ENCODE results near the gene ZFYVE9. TPM values are rescaled to one million over a fixed set of nuclear protein-coding genes. Genes with fewer than 3 reads are reported as not detected.
A peak's percentile ranks its signal among the peaks of the same experiment; 100 is the strongest.

Gene ZFYVE9
- polyA plus RNA-seq, 1 experiment = 20.7 TPM

GRCh38 chr1:52364235-52364839 lies 222.4 kb downstream of the ZFYVE9 start:
- H3K4me3 ChIP-seq (ENCODE audit: low read depth, low read length) = peak overlapping the region; percentile 90

GRCh38 chr1:52365071-52365745 lies 223.3 kb downstream of the ZFYVE9 start:
- CTCF ChIA-PET = no interaction called here
- Histone ChIP-seq H3K27ac (ENCODE audit: low read depth, low read length) (peak overlapping the region; percentile 80), H3K9me3 (ENCODE audit: control insufficient read depth, insufficient read depth, low read length) (no peaks in the 10 kb centered on the region; the same call in 1 of the 2 replicates), H3K4me3 (ENCODE audit: low read depth, low read length) (peak overlapping the region; percentile 90), H3K27me3 (ENCODE audit: control insufficient read depth, insufficient read depth, low read length) (no peaks in the 10 kb centered on the region)
- TF ChIP-seq, protein P1, sequence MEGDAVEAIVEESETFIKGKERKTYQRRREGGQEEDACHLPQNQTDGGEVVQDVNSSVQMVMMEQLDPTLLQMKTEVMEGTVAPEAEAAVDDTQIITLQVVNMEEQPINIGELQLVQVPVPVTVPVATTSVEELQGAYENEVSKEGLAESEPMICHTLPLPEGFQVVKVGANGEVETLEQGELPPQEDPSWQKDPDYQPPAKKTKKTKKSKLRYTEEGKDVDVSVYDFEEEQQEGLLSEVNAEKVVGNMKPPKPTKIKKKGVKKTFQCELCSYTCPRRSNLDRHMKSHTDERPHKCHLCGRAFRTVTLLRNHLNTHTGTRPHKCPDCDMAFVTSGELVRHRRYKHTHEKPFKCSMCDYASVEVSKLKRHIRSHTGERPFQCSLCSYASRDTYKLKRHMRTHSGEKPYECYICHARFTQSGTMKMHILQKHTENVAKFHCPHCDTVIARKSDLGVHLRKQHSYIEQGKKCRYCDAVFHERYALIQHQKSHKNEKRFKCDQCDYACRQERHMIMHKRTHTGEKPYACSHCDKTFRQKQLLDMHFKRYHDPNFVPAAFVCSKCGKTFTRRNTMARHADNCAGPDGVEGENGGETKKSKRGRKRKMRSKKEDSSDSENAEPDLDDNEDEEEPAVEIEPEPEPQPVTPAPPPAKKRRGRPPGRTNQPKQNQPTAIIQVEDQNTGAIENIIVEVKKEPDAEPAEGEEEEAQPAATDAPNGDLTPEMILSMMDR (IDR thresholded peaks at IDR 0.05; ENCODE audit: low read depth, low read length) = no peak
- POLR2A ChIA-PET = interaction anchor here (0.6 to 0.7 kb wide), 3 partner anchors 14 to 1471 kb away, joined by 3 to 6 read pairs (median 3); no protein-coding TSS in a partner anchor
- DNase-seq (ENCODE audit: low read depth, low spot score) = no peak

More at GRCh38 chr1:52364235-52364839, 222.4 kb downstream of the ZFYVE9 start:
- CTCF ChIA-PET = interaction anchor here (0.6 to 0.7 kb wide), 2 partner anchors 68 to 292 kb away, joined by 4 to 12 read pairs; no protein-coding TSS in a partner anchor
- POLR2A ChIA-PET = interaction anchor here (0.7 kb wide), 1 partner anchor 467 kb away, joined by 3 read pairs; no protein-coding TSS in a partner anchor
- Histone ChIP-seq H3K27me3 (ENCODE audit: control insufficient read depth, insufficient read depth, low read length) (no peaks in the 10 kb centered on the region), H3K9me3 (ENCODE audit: control insufficient read depth, insufficient read depth, low read length) (no peaks in the 10 kb centered on the region; the same call in 1 of the 2 replicates), H3K27ac (ENCODE audit: low read depth, low read length) (peak overlapping the region; percentile 80)
- TF ChIP-seq, protein P1 (IDR thresholded peaks at IDR 0.05; ENCODE audit: low read depth, low read length) = no peak
- DNase-seq (ENCODE audit: low read depth, low spot score) = no peak

- TF ChIP-seq, protein P1 (IDR thresholded peaks at IDR 0.05; ENCODE audit: low read depth, low read length) = peak; percentile 11; the same call in 1 of the 2 replicates
- no peaks in the 10 kb centered on the region for H3K27me3 ChIP-seq (ENCODE audit: control insufficient read depth, insufficient read depth, low read length)
- DNase-seq (ENCODE audit: low read depth, low spot score) = peak; percentile 84
- peak within 1 kb of the TSS; percentile 80 for H3K27ac ChIP-seq (ENCODE audit: low read depth, low read length)
- peak within 1 kb of the TSS; percentile 90 for H3K4me3 ChIP-seq (ENCODE audit: low read depth, low read length)
- CTCF ChIA-PET = interaction anchor here (1.4 kb wide), 1 partner anchor 320 kb away, joined by 6 read pairs; no protein-coding TSS in a partner anchor
- POLR2A ChIA-PET = interaction anchor here (0.6 to 1.0 kb wide), 5 partner anchors 15 to 311 kb away, joined by 3 to 6 read pairs (median 3); partner anchors contain the start of genes ORC1 and PRPF38A
- no peaks in the 10 kb centered on the region; the same call in 1 of the 2 replicates for H3K9me3 ChIP-seq (ENCODE audit: control insufficient read depth, insufficient read depth, low read length)
Measured at GRCh38 chr1:52365746-52366516, 224.0 kb downstream of the ZFYVE9 start, which contains the start of gene CC2D1B. TSS of gene CC2D1B (minus strand) at chr1:52366205. CDS start at chr1:52364620, 1,585 bp downstream.

- TF ChIP-seq, protein P1 (IDR thresholded peaks at IDR 0.05; ENCODE audit: low read depth, low read length) = no peak
- H3K4me3 ChIP-seq (ENCODE audit: low read depth, low read length) = peak overlapping the region; percentile 90
- H3K27ac ChIP-seq (ENCODE audit: low read depth, low read length) = no peak overlapping the region
- H3K9me3 ChIP-seq (ENCODE audit: control insufficient read depth, insufficient read depth, low read length) = no peaks in the 10 kb centered on the region; the same call in 1 of the 2 replicates
- no peak for DNase-seq (ENCODE audit: low read depth, low spot score)
- no peaks in the 10 kb centered on the region for H3K27me3 ChIP-seq (ENCODE audit: control insufficient read depth, insufficient read depth, low read length)
- ChIA-PET CTCF (interaction anchor here (1.4 kb wide), 1 partner anchor 320 kb away, joined by 6 read pairs; no protein-coding TSS in a partner anchor), POLR2A (interaction anchor here (0.6 to 1.0 kb wide), 4 partner anchors 23 to 311 kb away, joined by 3 to 6 read pairs (median 3); partner anchors contain the start of genes ORC1 and PRPF38A)
Measured at GRCh38 chr1:52366517-52366827, 224.6 kb downstream of the ZFYVE9 start.

All from AG04450 (cell line).